ENCODE data around the gene AKT1S1.

Gene AKT1S1

GRCh38 chr19:49907745-49908446 is 30.7 kb upstream of the AKT1S1 start:
- DNase-seq (ENCODE audit: low read depth in 2 of 2) = no peak

GRCh38 chr19:49906879-49907564 is 29.9 kb upstream of the AKT1S1 start:
- no peak for DNase-seq (ENCODE audit: low read depth in 2 of 2)

GRCh38 chr19:49904136-49904535 is 27.0 kb upstream of the AKT1S1 start:
- no peak for DNase-seq (ENCODE audit: low read depth in 2 of 2)

DNA sequence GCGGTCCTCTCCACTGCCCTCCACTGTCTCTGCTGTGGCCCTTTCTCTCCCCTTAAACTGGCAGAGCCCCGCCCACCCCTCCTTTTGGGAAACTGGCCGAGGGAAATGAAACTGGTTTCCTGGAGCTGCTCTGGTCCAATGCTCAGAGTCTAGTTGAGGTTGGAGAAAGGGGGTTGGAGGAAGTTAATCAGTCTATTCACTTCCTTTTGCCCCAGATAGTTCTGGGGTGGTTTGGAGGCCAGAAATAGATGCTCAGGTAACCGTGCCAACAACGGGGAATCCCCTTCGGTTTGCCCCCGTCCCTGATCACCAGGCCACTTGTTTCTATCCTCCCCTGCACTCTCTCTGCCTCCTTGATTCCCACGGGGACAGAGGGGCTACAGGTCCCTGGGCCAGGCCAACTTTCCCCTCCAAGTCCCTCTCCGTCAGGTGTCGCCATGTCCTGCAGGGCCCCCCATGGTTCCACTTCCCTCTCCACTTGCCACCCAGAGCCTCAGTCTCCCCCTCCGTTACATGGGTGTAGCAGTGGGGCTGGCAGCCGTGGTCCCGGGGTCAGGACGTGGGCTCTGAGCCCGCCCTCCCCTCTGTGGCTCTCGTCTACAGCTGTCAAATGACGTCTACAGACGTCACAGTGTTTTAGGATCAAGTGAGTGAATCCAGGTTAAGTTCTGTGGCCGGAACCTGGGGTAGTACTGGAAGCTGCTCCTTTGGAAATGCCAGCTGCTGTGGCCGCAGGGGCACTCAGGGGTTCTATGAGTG is 19.9 kb upstream of the AKT1S1 start, which contains the start of gene IL4I1:
Gene IL4I1, minus strand, starts transcription at position 25 of the 759 bp plus-strand sequence. CDS start 727 bp downstream, outside the sequence.
- DNase-seq (ENCODE audit: low read depth in 2 of 2) = peak; percentile 30 to 36

DNA sequence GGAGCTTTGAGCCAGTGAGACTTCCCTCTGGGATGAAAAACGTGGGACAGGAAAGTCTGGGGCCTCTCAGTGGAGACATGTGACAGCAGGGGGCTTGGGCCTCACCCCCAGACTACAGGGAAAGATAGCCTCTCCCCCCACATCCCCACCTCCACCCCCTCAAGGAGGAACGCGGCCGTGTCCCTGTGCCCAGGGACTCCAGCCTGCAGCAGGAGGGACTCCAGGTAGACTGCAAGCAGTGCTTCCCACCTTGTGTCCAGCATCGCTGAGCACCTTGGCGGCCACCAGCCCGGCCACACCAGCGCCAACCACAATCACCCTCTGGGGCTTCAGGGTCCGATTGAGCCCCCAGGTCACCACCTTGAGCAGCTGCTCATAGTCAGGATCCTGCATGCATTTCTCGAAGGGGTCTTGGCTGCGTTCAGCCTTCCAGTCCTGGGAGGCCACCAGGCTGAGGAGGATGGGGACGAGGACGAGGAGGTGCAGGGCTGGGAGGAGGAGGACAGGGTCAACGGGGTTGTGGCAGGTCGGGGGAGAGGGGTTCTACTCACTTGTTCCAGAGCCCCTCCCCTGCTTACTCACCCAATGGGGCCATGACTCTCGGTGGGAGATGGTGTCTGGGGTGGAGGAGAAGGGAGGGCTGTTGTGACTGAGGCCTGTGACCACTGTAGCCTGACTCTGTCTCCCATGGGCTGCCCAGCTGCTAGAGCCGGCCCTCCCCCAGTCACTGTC is 18.6 kb upstream of the AKT1S1 start:
- DNase-seq (ENCODE audit: low read depth in 2 of 2) = no peak

GRCh38 chr19:49894879-49895565 is 17.9 kb upstream of the AKT1S1 start:
- DNase-seq (ENCODE audit: low read depth in 2 of 2) = no peak

GRCh38 chr19:49894011-49894664 is 17.0 kb upstream of the AKT1S1 start:
- no peak for DNase-seq (ENCODE audit: low read depth in 2 of 2)

DNA sequence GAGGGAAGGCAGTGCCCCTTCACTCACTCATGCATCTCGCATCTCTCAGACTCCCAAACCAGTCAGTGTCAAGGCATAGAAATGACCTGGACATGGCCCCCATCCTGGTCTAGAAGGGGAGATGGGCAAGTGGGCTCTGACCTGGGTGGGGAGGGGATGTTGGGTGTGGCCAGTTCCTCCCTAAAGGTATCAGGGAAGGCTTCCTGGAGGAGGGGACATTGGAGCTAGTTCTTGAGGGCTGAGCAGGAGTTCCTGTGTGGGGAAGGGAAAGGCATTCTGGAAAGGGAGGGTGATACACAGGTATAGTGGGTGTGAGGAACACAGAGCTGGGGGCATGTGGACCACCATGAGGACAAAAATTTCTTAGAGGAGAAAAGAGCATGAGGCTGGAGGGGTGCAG is 15.6 kb upstream of the AKT1S1 start:
- no peak for DNase-seq (ENCODE audit: low read depth in 2 of 2)

GRCh38 chr19:49891393-49891792 is 14.2 kb upstream of the AKT1S1 start:
- no peak for DNase-seq (ENCODE audit: low read depth in 2 of 2)

DNA sequence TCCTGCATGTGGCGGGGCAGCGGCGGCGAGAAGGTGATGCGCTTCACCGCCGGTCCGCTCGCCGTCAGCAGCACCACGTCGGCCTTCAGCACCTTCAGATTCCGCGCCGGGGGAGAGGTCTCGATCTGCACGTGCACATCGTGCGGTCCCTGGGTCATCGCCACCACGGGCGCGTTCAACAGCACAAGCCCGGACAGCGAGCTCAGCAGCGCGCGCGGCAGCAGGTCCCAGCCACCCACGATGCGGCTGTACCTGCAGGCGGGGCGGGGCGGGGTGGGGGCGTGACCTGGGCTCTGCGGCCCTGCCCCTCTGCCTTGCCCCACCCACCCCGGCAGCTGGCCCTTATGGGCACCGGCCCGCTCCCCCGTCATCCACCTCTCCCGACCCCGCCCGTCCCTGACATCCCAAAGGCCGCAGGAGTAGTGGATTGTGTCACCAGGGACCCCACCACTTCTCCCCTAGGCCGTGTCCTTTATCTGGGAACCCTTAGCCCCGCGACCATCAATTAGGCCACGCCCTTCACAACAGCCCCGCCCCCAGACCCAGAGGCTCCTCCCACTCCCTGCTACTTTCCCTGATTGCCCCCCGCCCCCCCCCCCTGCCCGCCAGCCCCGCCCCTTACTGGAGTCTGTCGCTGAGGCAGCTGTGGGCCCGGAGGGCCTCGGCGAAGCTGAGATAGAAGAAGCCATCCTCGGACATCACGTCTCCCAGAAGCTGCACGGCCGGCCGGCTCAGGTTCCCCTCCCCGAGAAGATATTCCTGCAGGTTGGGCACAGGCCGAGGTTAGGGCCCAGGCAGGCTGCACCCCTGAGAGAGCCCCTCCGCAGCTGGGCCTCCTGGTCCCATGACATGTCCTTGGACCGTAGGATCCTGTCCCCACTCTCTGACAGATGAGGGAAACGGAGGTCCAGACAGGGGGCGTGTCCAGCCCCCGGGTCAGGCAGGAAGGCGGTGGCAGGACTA is 13.5 kb upstream of the AKT1S1 start:
- peak; percentile 27 to 59 for DNase-seq (ENCODE audit: low read depth in 2 of 2)

DNA sequence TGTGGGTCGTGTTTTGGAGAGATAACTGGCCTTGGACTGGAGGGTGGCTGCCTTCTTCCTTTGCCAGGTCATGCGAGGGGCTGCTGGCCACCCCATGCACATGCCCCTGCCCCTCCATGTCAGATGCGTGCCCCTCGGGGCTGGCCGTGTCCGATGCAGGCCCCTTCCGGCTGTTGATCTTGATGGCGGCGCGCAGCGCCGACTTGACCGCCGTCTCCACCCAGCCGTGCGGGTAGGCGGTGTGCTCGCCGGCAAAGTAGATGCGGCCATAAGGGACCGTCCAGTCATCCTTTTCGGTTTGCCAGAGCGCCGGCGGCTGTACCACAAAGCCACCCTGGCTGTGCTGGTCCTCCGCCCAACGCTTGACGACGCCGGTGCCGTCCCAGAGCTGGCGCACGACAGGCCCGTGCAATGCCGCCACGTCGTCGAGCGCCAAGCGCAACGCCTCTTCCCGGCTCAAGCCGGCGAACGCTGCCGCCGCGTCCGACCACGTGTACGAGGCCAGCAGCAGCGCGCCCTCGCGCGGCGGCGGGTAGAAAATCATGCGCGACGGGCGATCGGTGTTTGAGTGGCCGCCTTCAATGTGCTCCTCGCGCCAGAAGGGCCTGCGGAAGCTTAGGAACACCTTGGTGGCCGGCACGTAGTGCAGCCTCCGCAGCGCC is 12.7 kb upstream of the AKT1S1 start:
- DNase-seq (ENCODE audit: low read depth in 2 of 2) = peak; percentile 42 to 47

DNA sequence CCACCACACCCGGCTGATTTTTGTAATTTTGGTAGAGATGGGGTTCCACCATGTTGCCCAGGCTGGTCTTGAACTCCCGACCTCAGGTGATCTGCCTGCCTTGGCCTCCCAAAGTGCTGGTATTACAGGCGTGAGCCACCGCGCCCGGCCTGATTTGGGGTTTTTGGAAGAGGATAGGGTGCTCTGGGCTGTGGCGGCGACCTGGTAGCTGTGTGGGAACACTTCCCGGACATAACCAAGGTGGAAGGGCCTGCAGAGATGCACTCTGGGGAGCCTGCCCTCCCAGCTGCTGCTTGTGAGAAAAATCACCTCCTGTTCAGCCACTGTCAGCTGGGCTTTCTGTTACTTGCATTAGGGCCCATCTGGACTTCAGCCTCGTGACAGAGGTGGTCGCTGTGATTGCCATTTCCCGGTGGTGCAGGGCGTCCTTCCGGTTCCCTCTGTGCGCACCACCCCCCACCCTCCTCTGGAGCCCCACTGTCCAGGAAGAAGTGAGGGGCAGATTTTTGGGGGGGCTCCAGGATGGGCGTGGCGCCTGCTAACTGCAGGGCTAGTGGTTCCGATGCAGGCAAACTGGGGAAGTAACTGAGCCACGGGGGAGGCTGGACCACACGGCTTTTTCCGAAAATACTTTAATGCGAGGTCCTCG is 12.0 kb upstream of the AKT1S1 start:
- DNase-seq (ENCODE audit: low read depth in 2 of 2) = no peak

- DNase-seq (ENCODE audit: low read depth in 2 of 2) = no peak
Measured at GRCh38 chr19:49888510-49888824, 11.3 kb upstream of the AKT1S1 start.

DNA sequence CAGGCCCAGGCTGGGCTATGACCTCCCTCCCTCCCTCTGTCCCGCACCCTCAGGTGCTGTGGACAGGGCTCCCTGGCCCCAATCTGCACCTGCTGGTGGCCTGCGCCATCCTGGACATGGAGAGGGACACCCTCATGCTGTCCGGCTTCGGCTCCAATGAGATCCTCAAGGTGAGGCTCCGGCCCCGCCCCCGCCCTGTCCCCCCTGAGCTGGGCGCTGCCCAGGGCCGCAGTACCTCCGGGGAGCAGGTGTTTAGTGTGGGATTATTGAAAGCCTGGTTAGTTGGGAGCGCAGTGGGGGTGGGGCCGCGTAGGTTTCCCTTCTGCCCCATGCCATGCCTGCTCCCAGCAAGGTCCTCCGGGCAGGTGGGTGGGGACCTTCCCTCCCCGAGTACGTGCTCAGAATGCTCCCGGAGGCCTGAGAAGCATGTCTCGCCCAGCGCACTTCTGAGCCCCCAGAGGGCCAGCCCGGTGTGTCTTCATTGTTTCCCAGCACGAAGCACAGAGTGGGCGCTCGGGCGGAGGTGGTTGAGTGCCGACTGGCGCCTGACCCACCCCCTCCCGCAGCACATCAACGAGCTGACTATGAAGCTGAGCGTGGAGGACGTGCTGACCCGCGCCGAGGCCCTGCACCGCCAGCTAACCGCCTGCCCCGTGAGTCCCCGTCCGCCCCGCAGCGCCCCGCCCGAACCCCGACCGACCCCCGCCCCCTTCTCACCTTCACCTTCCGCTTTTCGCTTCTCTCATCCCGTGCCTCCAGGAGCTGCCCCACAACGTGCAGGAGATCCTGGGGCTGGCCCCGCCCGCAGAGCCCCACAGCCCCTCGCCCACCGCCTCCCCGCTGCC is 10.7 kb upstream of the AKT1S1 start:
- no peak for DNase-seq (ENCODE audit: low read depth in 2 of 2)

DNA sequence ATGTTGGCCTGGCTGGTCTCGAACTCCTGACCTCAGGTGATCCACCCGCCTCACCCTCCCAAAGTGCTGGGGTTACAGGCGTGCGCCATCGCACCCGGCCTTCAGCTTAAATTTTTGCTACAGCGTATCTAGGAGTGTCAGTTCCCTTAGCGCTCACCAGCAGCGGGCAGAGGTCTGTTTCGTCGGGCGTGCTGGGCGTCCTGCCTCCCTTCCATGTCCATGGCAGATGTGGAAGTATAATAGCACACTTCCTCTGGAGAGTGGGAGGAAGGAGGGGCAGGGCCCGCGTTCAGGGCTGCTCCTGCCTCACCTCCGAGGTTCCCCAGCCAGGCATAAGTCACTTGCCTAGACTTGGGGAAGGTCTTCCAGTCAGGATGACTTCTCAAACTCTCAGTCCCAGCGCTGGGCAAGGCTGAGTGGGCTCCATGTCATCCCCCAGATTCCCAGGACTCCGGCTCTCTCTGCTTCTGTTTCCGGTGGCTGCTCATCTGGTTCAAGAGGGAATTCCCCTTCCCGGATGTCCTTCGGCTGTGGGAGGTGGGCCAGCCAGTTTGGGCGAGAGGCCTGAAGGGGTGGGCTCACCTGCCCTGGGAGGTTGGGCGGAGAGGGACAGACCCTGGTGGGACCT is 10.0 kb upstream of the AKT1S1 start:
- DNase-seq (ENCODE audit: low read depth in 2 of 2) = no peak

GRCh38 chr19:49884760-49885159 is 7.6 kb upstream of the AKT1S1 start:
- DNase-seq (ENCODE audit: low read depth in 2 of 2) = no peak

DNA sequence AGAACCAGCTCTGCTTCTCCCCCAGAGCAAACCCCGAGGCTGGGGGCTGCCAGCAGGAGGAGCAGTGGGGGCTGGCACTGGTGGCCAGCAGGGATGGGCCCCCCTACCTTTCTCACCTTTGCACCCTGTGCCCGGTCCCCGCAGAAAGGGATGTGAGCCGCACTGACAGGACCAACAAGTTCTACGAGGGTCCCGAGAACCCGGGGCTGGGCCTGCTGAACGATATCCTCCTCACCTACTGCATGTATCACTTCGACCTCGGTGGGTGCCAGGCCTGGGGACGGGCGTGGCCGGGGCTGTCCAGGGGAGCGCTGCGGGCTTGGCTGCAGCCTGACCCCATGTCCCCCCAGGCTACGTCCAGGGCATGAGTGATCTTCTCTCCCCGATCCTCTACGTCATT is 7.0 kb upstream of the AKT1S1 start:
- DNase-seq (ENCODE audit: low read depth in 2 of 2) = no peak
